AG04450 (cell line): Measurements from ENCODE around the gene UMODL1. TPM values are rescaled to one million over a fixed set of nuclear protein-coding genes. Genes with fewer than 3 reads are reported as not detected.
"Not testable (repeated sequence)": the region's sequence is repeated elsewhere in the genome, so short reads cannot be mapped to it uniquely, and the experiment has no call there.

Experiments
- CTCF ChIA-PET: fragments of 300-600, 350-600 bp; formaldehyde crosslinking; extraction: SDS; loops from one replicate; lab custom pipeline; 2022; ENCODE audit warnings: antibody characterized with exemption, inconsistent platforms; lab: Charles Lee
- POLR2A ChIA-PET: fragments of 350-600 bp; formaldehyde crosslinking; extraction: SDS; loops from one replicate; lab custom pipeline; 2021; ENCODE audit warnings: antibody characterized with exemption, inconsistent platforms; lab: Yijun Ruan, JAX
- DNase-seq: peaks from one replicate; pipeline ENCODE4 v3.0.0-alpha.2; 2011; ENCODE audit warnings: low read depth, low spot score
- H3K27ac ChIP-seq: one replicate; pipeline ENCODE4 v1.5.1; 2012; ENCODE audit warnings: low read depth, low read length, control low read depth
- H3K27me3 ChIP-seq: one replicate; pipeline ENCODE4 v1.6.0; 2012; ENCODE audit warnings: low read length; ENCODE audit not compliant: control insufficient read depth, insufficient read depth
- H3K4me3 ChIP-seq: 2 replicates; pipeline ENCODE4 v1.5.1; 2011; ENCODE audit warnings: mild to moderate bottlenecking, low read depth, low read length, control low read depth
- H3K9me3 ChIP-seq: 2 replicates; pipeline ENCODE4 v1.5.1; 2012; ENCODE audit warnings: low read length; ENCODE audit not compliant: control insufficient read depth, insufficient read depth
- CTCF ChIP-seq: IDR thresholded peaks from 2 replicates; pipeline ENCODE4 v1.5.1; 2011; ENCODE audit warnings: low read depth, low read length, control low read depth, inconsistent platforms
- polyA plus RNA-seq: library from polyadenylated mRNA; depleted of rRNA; stranded (reverse); fragments of >200 nt; gene quantifications from 2 replicates; pipeline ENCODE4 v1.2.3, GENCODE V29; 2011

The UMODL1 gene
- polyA plus RNA-seq, 1 experiment = 0.09 TPM

- Histone ChIP-seq H3K27ac (no peak overlapping the region), H3K9me3 (no peaks in the 10 kb centered on the region; the same call in 1 of the 2 replicates), H3K27me3 (peaks cover 21% of the 10 kb centered on the region), H3K4me3 (no peak overlapping the region)
- ChIA-PET CTCF (interaction anchor here (3.5 kb wide), 1 partner anchor 298 kb away, joined by 18 read pairs; no protein-coding TSS in a partner anchor), POLR2A (no interaction called here)
- DNase-seq = no peak
- TF ChIP-seq CTCF = no peak
These were observed 43.5 kb downstream of the UMODL1 start for GRCh38 chr21:42114646-42115045.

- H3K9me3 ChIP-seq = no peaks in the 10 kb centered on the region; the same call in 1 of the 2 replicates
- no peak overlapping the region for H3K4me3 ChIP-seq
- CTCF ChIA-PET = interaction anchor here (0.7 to 4.7 kb wide), 5 partner anchors 7 to 807 kb away, joined by 3 to 67 read pairs (median 11); no protein-coding TSS in a partner anchor
- no peak overlapping the region for H3K27ac ChIP-seq
- peaks cover 21% of the 10 kb centered on the region for H3K27me3 ChIP-seq
- no peak for DNase-seq
- POLR2A ChIA-PET = no interaction called here
- no peak for TF ChIP-seq CTCF
These were observed 44.1 kb downstream of the UMODL1 start for GRCh38 chr21:42115136-42115683.

GRCh38 chr21:42116551-42116950 lies 45.4 kb downstream of the UMODL1 start:
- H3K4me3 ChIP-seq, DNase-seq, H3K9me3 ChIP-seq, H3K27ac ChIP-seq: not testable (repeated sequence)
- peaks cover 35% of the 10 kb centered on the region for H3K27me3 ChIP-seq
- ChIA-PET POLR2A (interaction anchor here (1.4 kb wide), 1 partner anchor 107 kb away, joined by 3 read pairs; the partner anchor contains the start of gene ZBTB21), CTCF (interaction anchor here (0.6 to 4.7 kb wide), 30 partner anchors 8 to 504 kb away, joined by 3 to 67 read pairs (median 5); partner anchors contain the start of genes PRDM15 and ZBTB21)

GRCh38 chr21:42117229-42117966 lies 46.3 kb downstream of the UMODL1 start:
- POLR2A ChIA-PET = interaction anchor here (0.9 to 1.4 kb wide), 3 partner anchors 77 to 160 kb away, joined by 3 to 4 read pairs (median 3); partner anchors contain the start of gene ZBTB21
- Histone ChIP-seq H3K27ac (no peak overlapping the region), H3K27me3 (peaks cover 38% of the 10 kb centered on the region)

More at GRCh38 chr21:42117229-42117966, 46.3 kb downstream of the UMODL1 start:
- CTCF ChIA-PET = interaction anchor here (0.6 to 4.7 kb wide), 48 partner anchors 8 to 834 kb away, joined by 3 to 67 read pairs (median 5); partner anchors contain the start of genes PRDM15 and ZBTB21
- no peaks in the 10 kb centered on the region; the same call in 1 of the 2 replicates for H3K9me3 ChIP-seq
- H3K4me3 ChIP-seq = peak overlapping the region; percentile 31
- TF ChIP-seq CTCF = peak; percentile 92
- peak; percentile 47 for DNase-seq
